ENCODE data around the gene ADIPOR1. TPM values are rescaled to one million over a fixed set of nuclear protein-coding genes. Genes with fewer than 3 reads are reported as not detected.
A peak's percentile ranks its signal among the peaks of the same experiment; 100 is the strongest.
"Not testable (repeated sequence)": the region's sequence is repeated elsewhere in the genome, so short reads cannot be mapped to it uniquely, and the experiment has no call there.

The ADIPOR1 gene
- polyA plus RNA-seq, 1 of the 3 experiments (the other 2 are of a cell fraction), result 82.2 TPM

- no peak; the same call in 1 of the 2 replicates for TF ChIP-seq RCOR1 (IDR thresholded peaks at IDR 0.05; ENCODE audit: low read length)
- peak; percentile 90 for TF ChIP-seq RFX5 (IDR thresholded peaks at IDR 0.05; ENCODE audit: low read length)
- TF ChIP-seq SMC3 (IDR thresholded peaks at IDR 0.05; ENCODE audit: low read depth, low read length), result no peak
- no peak for TF ChIP-seq RAD21 (IDR thresholded peaks at IDR 0.05; ENCODE audit: low read length)
- peak; percentile 97 for TF ChIP-seq ZBTB33 (IDR thresholded peaks at IDR 0.05; ENCODE audit: borderline replicate concordance, low read depth)
- TF ChIP-seq NRF1 (IDR thresholded peaks at IDR 0.05; ENCODE audit: low read depth, low read length), result no peak
- TF ChIP-seq FOXM1 (IDR thresholded peaks at IDR 0.05; ENCODE audit: low read depth), result no peak
- no peak for TF ChIP-seq USF2 (IDR thresholded peaks at IDR 0.05; ENCODE audit: borderline replicate concordance, low read depth, low read length)
- TF ChIP-seq POLR2AphosphoS5 (IDR thresholded peaks at IDR 0.05; ENCODE audit: low read depth, low read length), result peak; percentile 98
- peak; percentile 87 for TF ChIP-seq MXI1 (IDR thresholded peaks at IDR 0.05; ENCODE audit: low read depth, low read length)
- no peak for TF ChIP-seq RXRA (IDR thresholded peaks at IDR 0.05; ENCODE audit: borderline replicate concordance, low read depth)
- no peak for TF ChIP-seq JUND (IDR thresholded peaks at IDR 0.05)
- TF ChIP-seq TEAD4 (IDR thresholded peaks at IDR 0.05; ENCODE audit: borderline replicate concordance, insufficient read depth), result no peak
- peak; percentile 90 for TF ChIP-seq MAX (IDR thresholded peaks at IDR 0.05; ENCODE audit: low read depth)
- TF ChIP-seq USF1 (IDR thresholded peaks at IDR 0.05; ENCODE audit: borderline replicate concordance, low read depth), result no peak
- TF ChIP-seq REST (IDR thresholded peaks at IDR 0.05; ENCODE audit: low read depth, low read length), result 0 out of 2 replicates have a peak, but pooled peaks have one; percentile 6
- no peak for TF ChIP-seq FOSL2 (IDR thresholded peaks at IDR 0.05; ENCODE audit: borderline replicate concordance, low read depth)
- TF ChIP-seq IRF3 (IDR thresholded peaks at IDR 0.05; ENCODE audit: low read depth, low read length), result peak; percentile 55
- peak; percentile 75; the same call in 1 of the 2 replicates for TF ChIP-seq YY1 (IDR thresholded peaks at IDR 0.05; ENCODE audit: low read depth)
- peak; percentile 72; the same call in 1 of the 2 replicates for TF ChIP-seq TAF1 (IDR thresholded peaks at IDR 0.05; ENCODE audit: borderline replicate concordance, low read depth, low read length)
These were observed 49.1 kb upstream of the ADIPOR1 start, which contains the start of gene TMEM183A (continued) for GRCh38 chr1:203006948-203007871.

- DNase-seq; H3K9me3 ChIP-seq; H3K9me2 ChIP-seq; H3K27ac ChIP-seq (ENCODE audit: low read depth in 2 of 2, low read length in 1 of 2); H4K20me1 ChIP-seq (ENCODE audit: insufficient read depth); H3K4me3 ChIP-seq (ENCODE audit: low read depth in 2 of 2, low read length in 1 of 2); H3F3A ChIP-seq (replicated peaks; ENCODE audit: insufficient read depth); H3K4me2 ChIP-seq; H3K4me1 ChIP-seq (ENCODE audit: control insufficient read depth in 1 of 2, insufficient read depth in 2 of 2, low read depth in 1 of 2, low read length in 1 of 2); H3K27me3 ChIP-seq (ENCODE audit: insufficient read depth); H3K9ac ChIP-seq: not testable (repeated sequence)
- H2AFZ ChIP-seq (ENCODE audit: low read depth), result peak overlapping the region; percentile 98; the same call in 1 of the 2 replicates
- H3K36me3 ChIP-seq (replicated peaks in 1 of 2; ENCODE audit: control insufficient read depth in 1 of 2, insufficient read depth in 2 of 2, low read length in 1 of 2), result peaks cover 12 to 14% of the 10 kb centered on the region in 2 experiments
- peaks cover 32% of the 10 kb centered on the region for H3K79me2 ChIP-seq (ENCODE audit: insufficient read depth)
- ChIA-PET POLR2A (interaction anchor here (0.9 kb wide), 1 partner anchor 9 kb away, joined by 3 read pairs; no protein-coding TSS in a partner anchor), CTCF (interaction anchor here (1.3 to 1.7 kb wide), 2 partner anchors 13 to 263 kb away, joined by 3 to 5 read pairs; no protein-coding TSS in a partner anchor)
- WGBS (ENCODE audit: low lambda C conversion rate), result 97% methylated on average over 15 of the region's 17 CpGs
These were observed 47.5 kb upstream of the ADIPOR1 start for GRCh38 chr1:203005395-203006142.

Data from SK-N-SH (cell line).